Measurements from ENCODE around the gene GJD3. TPM values are rescaled to one million over a fixed set of nuclear protein-coding genes. Genes with fewer than 3 reads are reported as not detected.
"Not testable (repeated sequence)": the region's sequence is repeated elsewhere in the genome, so short reads cannot be mapped to it uniquely, and the experiment has no call there.

The GJD3 gene
- total and polyA plus RNA-seq, 2 donors (not counting 1 experiment from before 2014, with no cell fraction given), result not detected

DNA sequence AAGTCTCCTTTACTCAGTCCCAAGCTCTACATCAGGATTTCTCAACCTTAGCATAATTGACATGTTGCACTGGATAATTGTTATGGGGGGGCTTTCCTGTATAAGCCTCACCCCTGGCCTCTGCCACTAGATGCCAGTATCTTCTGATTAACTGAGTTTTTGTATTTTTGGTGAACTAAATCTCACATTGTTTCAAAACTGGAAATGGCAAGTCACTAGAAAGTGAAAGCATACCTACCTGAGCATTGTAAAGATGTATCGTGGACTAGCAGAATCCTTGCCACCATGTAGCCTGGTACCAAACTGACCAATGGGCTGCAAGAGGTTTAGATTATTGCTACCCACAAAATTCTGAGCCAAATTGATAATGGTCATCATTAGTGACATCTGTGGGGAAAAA lies 38.1 kb upstream of the GJD3 start:
- Histone ChIP-seq H3K27ac (ENCODE audit: low read length in 2 of 2) (no peak overlapping the region), H3K79me2 (ENCODE audit: control insufficient read depth, insufficient read depth, low read length) (no peaks in the 10 kb centered on the region), H3K9me3 (ENCODE audit: control extremely low read depth in 1 of 3, control insufficient read depth in 2 of 3, insufficient read depth in 1 of 3, low read length in 2 of 3) (no peaks in the 10 kb centered on the region), H4K20me1 (ENCODE audit: control insufficient read depth, insufficient read depth, low read length, poor library complexity, severe bottlenecking) (no peaks in the 10 kb centered on the region), H3K4me3 (ENCODE audit: control extremely low read depth in 1 of 5, extremely low read depth in 1 of 5, insufficient read depth in 1 of 5, low read depth in 2 of 5, low read length in 4 of 5) (no peak overlapping the region), H3K27me3 (replicated peaks in 1 of 4; ENCODE audit: control extremely low read depth in 1 of 4, control insufficient read depth in 3 of 4, insufficient read depth in 4 of 4, low read length in 3 of 4) (no peaks in the 10 kb centered on the region), H3K4me1 (ENCODE audit: control insufficient read depth in 2 of 2, insufficient read depth in 2 of 2, low read length in 2 of 2) (peaks cover 0 to 8% of the 10 kb centered on the region in 2 donors), H3K36me3 (replicated peaks in 1 of 2; ENCODE audit: control extremely low read depth in 1 of 2, control insufficient read depth in 1 of 2, extremely low read depth in 1 of 2, insufficient read depth in 2 of 2, low read length in 1 of 2) (no peaks in the 10 kb centered on the region), H2AFZ (ENCODE audit: insufficient read depth, low read depth, low read length, poor library complexity, severe bottlenecking) (peak overlapping the region; percentile 43), H3K4me2 (replicated peaks; ENCODE audit: low read depth, low read length, poor library complexity, severe bottlenecking) (peak overlapping the region; percentile 28), H3K9ac (ENCODE audit: low read length) (peak overlapping the region; percentile 2)
- H3K27ac Mint-ChIP-seq, result no peak overlapping the region
- WGBS (ENCODE audit: insufficient coverage), result no CpG with 5 or more reads among the region's 1 CpG
- TF ChIP-seq, protein P1, sequence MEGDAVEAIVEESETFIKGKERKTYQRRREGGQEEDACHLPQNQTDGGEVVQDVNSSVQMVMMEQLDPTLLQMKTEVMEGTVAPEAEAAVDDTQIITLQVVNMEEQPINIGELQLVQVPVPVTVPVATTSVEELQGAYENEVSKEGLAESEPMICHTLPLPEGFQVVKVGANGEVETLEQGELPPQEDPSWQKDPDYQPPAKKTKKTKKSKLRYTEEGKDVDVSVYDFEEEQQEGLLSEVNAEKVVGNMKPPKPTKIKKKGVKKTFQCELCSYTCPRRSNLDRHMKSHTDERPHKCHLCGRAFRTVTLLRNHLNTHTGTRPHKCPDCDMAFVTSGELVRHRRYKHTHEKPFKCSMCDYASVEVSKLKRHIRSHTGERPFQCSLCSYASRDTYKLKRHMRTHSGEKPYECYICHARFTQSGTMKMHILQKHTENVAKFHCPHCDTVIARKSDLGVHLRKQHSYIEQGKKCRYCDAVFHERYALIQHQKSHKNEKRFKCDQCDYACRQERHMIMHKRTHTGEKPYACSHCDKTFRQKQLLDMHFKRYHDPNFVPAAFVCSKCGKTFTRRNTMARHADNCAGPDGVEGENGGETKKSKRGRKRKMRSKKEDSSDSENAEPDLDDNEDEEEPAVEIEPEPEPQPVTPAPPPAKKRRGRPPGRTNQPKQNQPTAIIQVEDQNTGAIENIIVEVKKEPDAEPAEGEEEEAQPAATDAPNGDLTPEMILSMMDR (IDR thresholded peaks at IDR 0.05), result peak; percentile 11
- TF ChIP-seq EZH2 (IDR thresholded peaks at IDR 0.05; ENCODE audit: borderline replicate concordance, insufficient read depth, low read depth, low read length, poor library complexity, severe bottlenecking), result no peak
- peak; percentile 36 for DNase-seq
- no peaks in the 10 kb centered on the region for H3K9me3 Mint-ChIP-seq (ENCODE audit: insufficient read depth)
- intact Hi-C loops (cut with micrococcal nuclease), result loop anchor here (5.0 kb wide), 1 partner anchor 40 kb away; the partner anchor contains the start of gene IGFBP4
- peaks cover 7% of the 10 kb centered on the region for H3K4me1 Mint-ChIP-seq
- H3K27me3 Mint-ChIP-seq, result no peaks in the 10 kb centered on the region
- H3K4me3 Mint-ChIP-seq, result no peak overlapping the region
- ChIA-PET CTCF (interaction anchor here (0.6 to 7.2 kb wide), 9 partner anchors 9 to 1346 kb away, joined by 3 to 94 read pairs (median 3); partner anchors contain the start of gene TOP2A), POLR2A (no interaction called here)
- no peak for ATAC-seq (ENCODE audit: low read depth)

DNA sequence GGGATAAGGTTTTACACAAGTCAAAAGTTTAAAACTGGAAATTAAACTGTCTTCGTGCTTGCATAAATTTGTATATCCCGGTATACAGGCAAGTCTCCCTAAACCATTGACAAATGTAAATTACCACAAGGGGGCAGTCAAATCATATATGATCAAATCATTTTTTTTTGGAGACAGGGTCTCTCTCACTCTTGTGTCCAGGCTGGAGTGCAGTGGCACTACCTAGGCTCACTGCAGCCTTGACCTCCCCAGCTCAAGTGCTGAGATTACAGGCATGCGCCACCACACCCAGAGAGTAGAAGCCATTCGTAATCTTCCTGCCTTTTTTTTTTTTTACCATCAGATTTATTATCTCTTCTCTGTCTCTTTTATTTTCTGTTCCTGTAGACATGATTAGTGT lies 34.6 kb upstream of the GJD3 start:
- POLR2A ChIA-PET, result no interaction called here
- H3K4me3 Mint-ChIP-seq, result no peak overlapping the region

DNA sequence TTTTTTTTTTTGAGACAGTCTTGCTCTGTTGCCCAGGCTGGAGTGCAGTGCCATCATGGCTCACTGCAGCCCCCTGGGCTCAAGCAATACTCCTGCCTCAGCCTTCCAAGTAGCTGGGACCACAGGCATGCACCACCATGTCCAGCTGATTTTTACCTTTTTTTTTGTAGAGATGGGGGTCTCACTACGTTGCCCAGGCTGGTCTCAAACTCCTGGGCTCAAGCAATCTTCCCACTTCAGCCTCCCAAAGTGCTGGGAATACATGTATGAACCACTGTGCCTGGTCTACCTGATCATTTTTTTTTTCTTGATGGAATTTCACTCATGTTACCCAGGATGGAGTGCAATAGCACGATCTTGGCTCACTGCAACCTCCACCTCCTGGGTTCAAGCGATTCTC lies 22.0 kb upstream of the GJD3 start:
- H3K4me3 Mint-ChIP-seq; ATAC-seq (ENCODE audit: low read depth); H2AFZ ChIP-seq (ENCODE audit: insufficient read depth, low read depth, low read length, poor library complexity, severe bottlenecking); H3K9me3 ChIP-seq (ENCODE audit: control extremely low read depth in 1 of 3, control insufficient read depth in 2 of 3, insufficient read depth in 1 of 3, low read length in 2 of 3); intact Hi-C loops (cut with micrococcal nuclease); H3K27ac ChIP-seq (ENCODE audit: low read length in 2 of 2); H3K4me2 ChIP-seq (replicated peaks; ENCODE audit: low read depth, low read length, poor library complexity, severe bottlenecking); H3K27ac Mint-ChIP-seq; H3K36me3 ChIP-seq (replicated peaks in 1 of 2; ENCODE audit: control extremely low read depth in 1 of 2, control insufficient read depth in 1 of 2, extremely low read depth in 1 of 2, insufficient read depth in 2 of 2, low read length in 1 of 2); H3K4me3 ChIP-seq (ENCODE audit: control extremely low read depth in 1 of 5, extremely low read depth in 1 of 5, insufficient read depth in 1 of 5, low read depth in 2 of 5, low read length in 4 of 5); H3K4me1 ChIP-seq (ENCODE audit: control insufficient read depth in 2 of 2, insufficient read depth in 2 of 2, low read length in 2 of 2); H3K27me3 Mint-ChIP-seq; H3K4me1 Mint-ChIP-seq; POLR2A ChIA-PET; H3K9me3 Mint-ChIP-seq (ENCODE audit: insufficient read depth); H3K9ac ChIP-seq (ENCODE audit: low read length); H3K27me3 ChIP-seq (replicated peaks in 1 of 4; ENCODE audit: control extremely low read depth in 1 of 4, control insufficient read depth in 3 of 4, insufficient read depth in 4 of 4, low read length in 3 of 4); DNase-seq; H4K20me1 ChIP-seq (ENCODE audit: control insufficient read depth, insufficient read depth, low read length, poor library complexity, severe bottlenecking); H3K79me2 ChIP-seq (ENCODE audit: control insufficient read depth, insufficient read depth, low read length): not testable (repeated sequence)
- no CpG with 5 or more reads among the region's 3 CpGs for WGBS (ENCODE audit: insufficient coverage)
- CTCF ChIA-PET, result interaction anchor here (1.3 kb wide), 1 partner anchor 31 kb away, joined by 3 read pairs; the partner anchor contains the start of gene TOP2A

More for the DNA sequence above, 34.6 kb upstream of the GJD3 start:
- no peak overlapping the region for H3K4me3 ChIP-seq (ENCODE audit: control extremely low read depth in 1 of 5, extremely low read depth in 1 of 5, insufficient read depth in 1 of 5, low read depth in 2 of 5, low read length in 4 of 5)
- intact Hi-C loops (cut with micrococcal nuclease), result loop anchor here (1.0 kb wide), 2 partner anchors 134 to 162 kb away; no protein-coding TSS in a partner anchor
- CTCF ChIA-PET, result interaction anchor here (0.7 to 7.2 kb wide), 17 partner anchors 9 to 221 kb away, joined by 3 to 94 read pairs (median 4); partner anchors contain the start of gene TOP2A
- peaks cover 0 to 8% of the 10 kb centered on the region in 2 donors for H3K4me1 ChIP-seq (ENCODE audit: control insufficient read depth in 2 of 2, insufficient read depth in 2 of 2, low read length in 2 of 2)
- H4K20me1 ChIP-seq (ENCODE audit: control insufficient read depth, insufficient read depth, low read length, poor library complexity, severe bottlenecking), result no peaks in the 10 kb centered on the region
- H2AFZ ChIP-seq (ENCODE audit: insufficient read depth, low read depth, low read length, poor library complexity, severe bottlenecking), result no peak overlapping the region
- DNase-seq, result peak; percentile 74
- ATAC-seq (ENCODE audit: low read depth), result peak; percentile 54
- no peak overlapping the region for H3K9ac ChIP-seq (ENCODE audit: low read length)
- no peaks in the 10 kb centered on the region for H3K36me3 ChIP-seq (replicated peaks in 1 of 2; ENCODE audit: control extremely low read depth in 1 of 2, control insufficient read depth in 1 of 2, extremely low read depth in 1 of 2, insufficient read depth in 2 of 2, low read length in 1 of 2)
- Mint-ChIP-seq H3K27ac (no peak overlapping the region), H3K4me1 (peaks cover 7% of the 10 kb centered on the region), H3K27me3 (no peaks in the 10 kb centered on the region), H3K9me3 (ENCODE audit: insufficient read depth) (no peaks in the 10 kb centered on the region)
- no peaks in the 10 kb centered on the region for H3K79me2 ChIP-seq (ENCODE audit: control insufficient read depth, insufficient read depth, low read length)
- WGBS (ENCODE audit: insufficient coverage), result no CpG with 5 or more reads among the region's 4 CpGs
- H3K27me3 ChIP-seq (replicated peaks in 1 of 4; ENCODE audit: control extremely low read depth in 1 of 4, control insufficient read depth in 3 of 4, insufficient read depth in 4 of 4, low read length in 3 of 4), result no peaks in the 10 kb centered on the region
- H3K27ac ChIP-seq (ENCODE audit: low read length in 2 of 2), result no peak overlapping the region
- no peak for TF ChIP-seq EZH2 (IDR thresholded peaks at IDR 0.05; ENCODE audit: borderline replicate concordance, insufficient read depth, low read depth, low read length, poor library complexity, severe bottlenecking)
- TF ChIP-seq, protein P1 (IDR thresholded peaks at IDR 0.05), result peak; percentile 88
- H3K4me2 ChIP-seq (replicated peaks; ENCODE audit: low read depth, low read length, poor library complexity, severe bottlenecking), result no peak overlapping the region
- H3K9me3 ChIP-seq (ENCODE audit: control extremely low read depth in 1 of 3, control insufficient read depth in 2 of 3, insufficient read depth in 1 of 3, low read length in 2 of 3), result no peaks in the 10 kb centered on the region

Measured in B cell (primary cell).